Endothelial cell of umbilical vein (primary cell): Measurements from ENCODE around the gene EXO5. TPM values are rescaled to one million over a fixed set of nuclear protein-coding genes. Genes with fewer than 3 reads are reported as not detected.

Experiments used
- BruUV-seq: library from RNA; stranded (reverse); fragments of 400-500 nt; replicated peaks from 2 replicates; lab custom pipeline; 2021; lab: Mats Ljungman, UMichigan
- CTCF ChIA-PET: fragments of 300-600, 350-600 bp; sonication (Branson Sonifier 250); formaldehyde crosslinking; loops from one replicate; lab custom pipeline; 2021; ENCODE audit warnings: antibody characterized with exemption, inconsistent platforms; lab: Charles Lee
- POLR2A ChIA-PET: fragments of 300-600, 350-600 bp; sonication (Branson Sonifier 250); formaldehyde crosslinking; loops from one replicate; lab custom pipeline; 2021; ENCODE audit warnings: antibody characterized with exemption, inconsistent platforms; lab: Charles Lee
- DNase-seq: peaks from one replicate; pipeline ENCODE4 v3.0.0-alpha.2; 2011; ENCODE audit warnings: low read depth, low spot score
- FAIRE-seq: peaks from 2 replicates; lab custom pipeline; 2011; peaks lifted over from hg19 to GRCh38; lab: Jason Lieb, UNC
- H2AFZ ChIP-seq: 2 replicates; pipeline ENCODE4 v1.6.0; 2012; ENCODE audit warnings: low read depth, low read length, control low read depth, inconsistent platforms
- H3K27ac ChIP-seq: 2 replicates; pipeline ENCODE4 v1.5.1; 2011; ENCODE audit warnings: low read depth, mild to moderate bottlenecking, control low read depth, low read length, moderate library complexity; ENCODE audit not compliant: insufficient read depth
- H3K27me3 ChIP-seq, 2 experiments: 2 replicates each; pipeline versions ENCODE4 v1.6.0 to v1.6.1; 2011; ENCODE audit warnings: low read length in 2 of 2, mixed read lengths in 1 of 2; ENCODE audit not compliant: control insufficient read depth in 2 of 2, insufficient read depth in 2 of 2
- H3K36me3 ChIP-seq, 2 experiments: 2 replicates in 1 of 2; 3 replicates in 1 of 2; pipeline ENCODE4 v1.5.1; 2011; ENCODE audit warnings: low read length in 2 of 2, mild to moderate bottlenecking in 1 of 2, moderate library complexity in 1 of 2; ENCODE audit not compliant: control insufficient read depth in 2 of 2, insufficient read depth in 2 of 2; ENCODE audit errors: extremely low read depth in 1 of 2
- H3K4me1 ChIP-seq: 3 replicates; pipeline ENCODE4 v1.5.1; 2011; ENCODE audit warnings: mild to moderate bottlenecking, low read length; ENCODE audit not compliant: control insufficient read depth, insufficient read depth; ENCODE audit errors: extremely low read depth
- H3K4me2 ChIP-seq: 2 replicates; pipeline ENCODE4 v1.6.1; 2011; ENCODE audit warnings: low read length, control low read depth, mixed read lengths; ENCODE audit not compliant: insufficient read depth
- H3K4me3 ChIP-seq, 3 experiments: fragments of 200-600 bp in 1 of 3; sonication (generic), shearing (Covaris generic) in 1 of 3; replicated peaks in 1 of 3; 2 replicates each; pipeline ENCODE4 v1.5.1; 2011 to 2016; ENCODE audit warnings: control low read depth in 3 of 3, low read length in 3 of 3, mild to moderate bottlenecking in 2 of 3, inconsistent platforms in 1 of 3, low read depth in 1 of 3, moderate library complexity in 1 of 3; ENCODE audit not compliant: insufficient read depth in 1 of 3
- H3K79me2 ChIP-seq: 2 replicates; pipeline ENCODE4 v1.6.0; 2012; ENCODE audit warnings: low read length, inconsistent platforms; ENCODE audit not compliant: control insufficient read depth, insufficient read depth
- H3K9ac ChIP-seq: replicated peaks from 2 replicates; pipeline ENCODE3; 2011; ENCODE audit warnings: low read length, control low read depth; ENCODE audit not compliant: insufficient read depth; ENCODE audit errors: extremely low read depth
- H3K9me1 ChIP-seq: replicated peaks from 3 replicates; pipeline ENCODE4 v1.6.0; 2011; ENCODE audit warnings: mild to moderate bottlenecking, low read length; ENCODE audit not compliant: control insufficient read depth, insufficient read depth; ENCODE audit errors: extremely low read depth
- H3K9me3 ChIP-seq: replicated peaks from 2 replicates; pipeline ENCODE4 v1.5.1; 2012; ENCODE audit warnings: low read length, inconsistent platforms; ENCODE audit not compliant: control insufficient read depth, insufficient read depth
- H4K20me1 ChIP-seq: replicated peaks from 2 replicates; pipeline ENCODE3; 2011; ENCODE audit warnings: mild to moderate bottlenecking, low read length; ENCODE audit not compliant: control insufficient read depth, insufficient read depth; ENCODE audit errors: extremely low read depth
- CTCF ChIP-seq, 2 donors: IDR thresholded peaks; 1 replicate in 1 of 2; 2 replicates in 1 of 2; pipeline ENCODE4 v1.5.1; 2011; ENCODE audit warnings: low read length in 2 of 2, mild to moderate bottlenecking in 2 of 2, moderate library complexity in 2 of 2, control low read depth in 1 of 2, inconsistent platforms in 1 of 2, low read depth in 1 of 2; ENCODE audit not compliant: insufficient read depth in 1 of 2; ENCODE audit errors: extremely low read depth in 1 of 2
- EZH2 ChIP-seq: IDR thresholded peaks from 2 replicates; pipeline ENCODE4 v1.6.1; 2012; ENCODE audit warnings: borderline replicate concordance, low read depth, mild to moderate bottlenecking, moderate library complexity, low read length, inconsistent platforms; ENCODE audit not compliant: severe bottlenecking
- FOS ChIP-seq: IDR thresholded peaks from 2 replicates; pipeline ENCODE4 v1.6.1; 2011; ENCODE audit warnings: mild to moderate bottlenecking, low read length, moderate library complexity, borderline replicate concordance; ENCODE audit not compliant: insufficient read depth
- GATA2 ChIP-seq: IDR thresholded peaks from 2 replicates; pipeline ENCODE4 v1.7.0; 2011; ENCODE audit warnings: low read depth, mild to moderate bottlenecking, moderate library complexity, mixed read lengths, low read length; ENCODE audit not compliant: insufficient read length, insufficient read depth
- JUN ChIP-seq: IDR thresholded peaks from 2 replicates; pipeline ENCODE4 v1.6.1; 2011; ENCODE audit warnings: borderline replicate concordance, low read depth; ENCODE audit not compliant: insufficient read length, insufficient read depth
- MAX ChIP-seq: IDR thresholded peaks from 2 replicates; pipeline ENCODE4 v1.6.1; 2011; ENCODE audit not compliant: insufficient read depth, insufficient read length
- MYC ChIP-seq: IDR thresholded peaks from one replicate; pipeline ENCODE4 v1.6.1; 2011; ENCODE audit warnings: mild to moderate bottlenecking, low read depth, low read length
- POLR2A ChIP-seq: IDR thresholded peaks from 2 replicates; pipeline ENCODE4 v1.6.1; 2012; ENCODE audit warnings: low read depth, mild to moderate bottlenecking, control low read depth, low read length
- POLR2AphosphoS5 ChIP-seq: IDR thresholded peaks from 2 replicates; pipeline ENCODE4 v1.6.1; 2012; ENCODE audit warnings: low read depth, mild to moderate bottlenecking, control low read depth, low read length, moderate library complexity; ENCODE audit not compliant: insufficient read depth
- dilution Hi-C: fragments of 300-500 bp; cut with MboI; formaldehyde crosslinking; loops from one replicate; pipeline ENCODE4 v1.15.0; 2019; ENCODE audit warnings: low sequenced_read_pairs; ENCODE audit not compliant: extremely low pct_ligation_motif_present
- intact Hi-C: fragments of 100-400 bp; cut with micrococcal nuclease; formaldehyde crosslinking; loops from one replicate; pipeline ENCODE4 v1.10.0; 2022
- polyA plus RNA-seq, 4 experiments: library from polyadenylated mRNA; depleted of rRNA in 3 of 4; stranded (reverse) in 3 of 4; unstranded in 1 of 4; fragments of >200 nt; gene quantifications; 2 replicates each; pipeline versions ENCODE4 v1.2.1 to v1.2.3, GENCODE V29; 2011 to 2012; ENCODE audit warnings: missing spikeins in 1 of 4
- total RNA-seq: library from RNA; stranded (reverse); gene quantifications from 2 replicates; pipeline ENCODE4 v1.2.3, GENCODE V29; 2021

Gene EXO5
- total and polyA plus RNA-seq, 2 donors (not counting 3 experiments of a cell fraction or from before 2014, with no cell fraction given): 7.0 to 13.0 TPM

GRCh38 chr1:40530735-40531380, 22.3 kb downstream of the EXO5 start:
- no peak for FAIRE-seq
- H3K79me2 ChIP-seq: no peaks in the 10 kb centered on the region
- H3K27me3 ChIP-seq: peaks cover 0 to 2% of the 10 kb centered on the region in 2 experiments
- POLR2A ChIA-PET: interaction anchor here (1.0 kb wide), 1 partner anchor 161 kb away, joined by 3 read pairs; the partner anchor contains the start of gene NFYC
- dilution Hi-C loops: no loop called here
- H3K27ac ChIP-seq: peak overlapping the region; percentile 96
- intact Hi-C loops: loop anchor here (1.0 to 5.0 kb wide), 4 partner anchors 44 to 416 kb away; partner anchors contain the start of genes ZFP69 and ZFP69B
- H3K4me2 ChIP-seq: peak overlapping the region; percentile 100
- H3K9me1 ChIP-seq: no peaks in the 10 kb centered on the region
- DNase-seq: no peak
- H3K4me3 ChIP-seq: peak overlapping the region; percentile 59 to 84 (median 82)
- peak overlapping the region; percentile 71 for H3K9ac ChIP-seq
- H2AFZ ChIP-seq: peak overlapping the region; percentile 71
- TSS peak; percentile 98 for BruUV-seq
- H3K9me3 ChIP-seq: no peaks in the 10 kb centered on the region
- no peaks in the 10 kb centered on the region for H4K20me1 ChIP-seq
- CTCF ChIA-PET: interaction anchor here (0.7 to 2.6 kb wide), 12 partner anchors 20 to 319 kb away, joined by 3 to 18 read pairs (median 8); partner anchors contain the start of genes EXO5, RIMS3, ZFP69 and ZFP69B
- H3K4me1 ChIP-seq: peaks cover 7% of the 10 kb centered on the region
- TF ChIP-seq MAX: no peak
- TF ChIP-seq GATA2: no peak
- no peak for TF ChIP-seq JUN
- TF ChIP-seq EZH2: no peak
- no peak for TF ChIP-seq POLR2A
- TF ChIP-seq MYC: no peak
- no peak for TF ChIP-seq FOS
- no peak for TF ChIP-seq CTCF (IDR thresholded peaks at IDR 0.05; ENCODE audit: extremely low read depth in 1 of 2, insufficient read depth in 1 of 2, low read depth in 1 of 2, low read length in 2 of 2)
- no peak for TF ChIP-seq POLR2AphosphoS5
- no peaks in the 10 kb centered on the region for H3K36me3 ChIP-seq
